Activated T-cell treated with anti-CD3 and anti-CD28 coated beads, Interleukin-2, amount 50 U/mL, for 24 hours (primary cell): ENCODE data around the gene TMEM174.

Experiments
- DNase-seq: peaks from one replicate; pipeline ENCODE4 v3.0.0-alpha.2; 2020
- H3K27ac Mint-ChIP-seq: 2 replicates; pipeline ENCODE4 v1.8.0; 2020; ENCODE audit warnings: mild to moderate bottlenecking, mixed read lengths
- H3K27me3 Mint-ChIP-seq: 2 replicates; pipeline ENCODE4 v1.8.0; 2020; ENCODE audit warnings: mixed read lengths
- H3K36me3 Mint-ChIP-seq: 2 replicates; pipeline ENCODE4 v1.8.0; 2020; ENCODE audit warnings: low read depth, mixed read lengths
- H3K4me1 Mint-ChIP-seq: 2 replicates; pipeline ENCODE4 v1.8.0; 2020; ENCODE audit warnings: low read depth, mixed read lengths
- H3K4me3 Mint-ChIP-seq: 2 replicates; pipeline ENCODE4 v1.8.0; 2020; ENCODE audit warnings: mild to moderate bottlenecking, moderate library complexity, mixed read lengths
- H3K9me3 Mint-ChIP-seq: 2 replicates; pipeline ENCODE4 v1.8.0; 2020; ENCODE audit warnings: mixed read lengths

Gene TMEM174, protein sequence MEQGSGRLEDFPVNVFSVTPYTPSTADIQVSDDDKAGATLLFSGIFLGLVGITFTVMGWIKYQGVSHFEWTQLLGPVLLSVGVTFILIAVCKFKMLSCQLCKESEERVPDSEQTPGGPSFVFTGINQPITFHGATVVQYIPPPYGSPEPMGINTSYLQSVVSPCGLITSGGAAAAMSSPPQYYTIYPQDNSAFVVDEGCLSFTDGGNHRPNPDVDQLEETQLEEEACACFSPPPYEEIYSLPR

DNA sequence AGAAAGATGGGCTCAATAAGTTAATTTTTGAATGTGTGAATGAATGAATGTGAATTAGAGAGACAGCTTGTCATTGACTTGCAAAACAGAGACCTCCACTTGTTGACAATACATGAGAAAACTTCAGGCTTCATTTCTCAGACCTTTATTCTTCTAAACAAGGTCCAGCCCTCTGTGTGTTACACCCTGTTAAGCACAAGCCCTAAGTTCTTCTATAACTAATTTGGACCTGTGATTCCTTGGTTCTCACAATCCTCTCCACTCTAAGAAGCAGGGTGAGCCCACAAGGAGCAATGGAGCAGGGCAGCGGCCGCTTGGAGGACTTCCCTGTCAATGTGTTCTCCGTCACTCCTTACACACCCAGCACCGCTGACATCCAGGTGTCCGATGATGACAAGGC lies at the start of gene TMEM174:
TMEM174 (plus strand) TSS at position 243 of the 400 bp plus-strand sequence; CDS start at position 294, 51 bp downstream.
- Mint-ChIP-seq H3K27ac (no peak within 1 kb of the TSS), H3K36me3 (no peaks in the 10 kb centered on the region), H3K4me1 (no peaks in the 10 kb centered on the region)

DNA sequence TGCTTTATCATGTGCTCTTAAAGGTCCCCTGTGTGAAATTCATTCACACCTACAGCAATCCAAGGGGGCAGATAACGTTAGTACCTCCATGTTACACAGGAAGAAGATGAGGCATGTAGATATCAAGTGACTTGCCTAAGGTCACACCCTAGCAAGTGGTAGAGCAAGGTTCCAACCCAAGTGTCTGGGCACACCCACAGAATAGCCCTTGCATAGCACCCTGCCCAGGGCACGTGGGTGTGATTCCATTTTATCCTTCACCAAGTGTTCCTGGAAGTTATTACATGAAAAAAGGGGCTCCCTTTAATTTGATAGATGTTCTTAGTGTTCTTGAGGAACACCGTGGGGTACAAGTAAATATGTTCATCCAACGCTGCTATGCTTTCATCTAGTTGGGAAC lies 47.7 kb upstream of the TMEM174 start:
- H3K9me3 Mint-ChIP-seq, result no peaks in the 10 kb centered on the region
- peaks cover 86% of the 10 kb centered on the region for H3K27me3 Mint-ChIP-seq
- no peak overlapping the region for H3K4me3 Mint-ChIP-seq
- H3K4me1 Mint-ChIP-seq, result peaks cover 22% of the 10 kb centered on the region
- H3K36me3 Mint-ChIP-seq, result no peaks in the 10 kb centered on the region
- no peak overlapping the region for H3K27ac Mint-ChIP-seq
- DNase-seq, result no peak

More for the DNA sequence above, at the start of gene TMEM174:
- Mint-ChIP-seq H3K27me3 (peaks cover 98% of the 10 kb centered on the region), H3K9me3 (no peaks in the 10 kb centered on the region), H3K4me3 (no peak within 1 kb of the TSS)
- DNase-seq, result no peak

DNA sequence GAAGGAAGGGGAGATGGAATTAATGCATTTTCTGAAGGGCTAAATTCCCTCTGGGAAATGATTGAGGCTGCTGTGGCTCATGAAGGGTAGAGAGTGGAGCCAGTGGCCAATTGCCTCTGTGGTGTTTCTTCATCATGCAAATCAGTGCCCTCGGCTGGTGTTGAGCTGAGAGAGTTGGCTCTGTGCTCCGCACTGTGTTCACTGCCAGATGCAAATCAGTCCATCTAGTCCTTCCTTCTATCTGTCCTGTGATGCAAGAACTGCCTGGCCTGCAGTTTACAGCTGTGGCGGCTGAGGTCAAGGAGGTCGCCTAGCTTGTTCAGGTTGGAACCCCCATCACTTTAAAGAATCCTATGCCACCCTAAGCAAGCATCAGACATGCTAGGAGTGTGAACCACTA lies 46.6 kb upstream of the TMEM174 start:
- peaks cover 18% of the 10 kb centered on the region for H3K4me1 Mint-ChIP-seq
- H3K36me3 Mint-ChIP-seq, result no peaks in the 10 kb centered on the region
- no peaks in the 10 kb centered on the region for H3K9me3 Mint-ChIP-seq
- no peak overlapping the region for H3K27ac Mint-ChIP-seq
- H3K27me3 Mint-ChIP-seq, result peaks cover 88% of the 10 kb centered on the region
- H3K4me3 Mint-ChIP-seq, result no peak overlapping the region
- DNase-seq, result no peak

DNA sequence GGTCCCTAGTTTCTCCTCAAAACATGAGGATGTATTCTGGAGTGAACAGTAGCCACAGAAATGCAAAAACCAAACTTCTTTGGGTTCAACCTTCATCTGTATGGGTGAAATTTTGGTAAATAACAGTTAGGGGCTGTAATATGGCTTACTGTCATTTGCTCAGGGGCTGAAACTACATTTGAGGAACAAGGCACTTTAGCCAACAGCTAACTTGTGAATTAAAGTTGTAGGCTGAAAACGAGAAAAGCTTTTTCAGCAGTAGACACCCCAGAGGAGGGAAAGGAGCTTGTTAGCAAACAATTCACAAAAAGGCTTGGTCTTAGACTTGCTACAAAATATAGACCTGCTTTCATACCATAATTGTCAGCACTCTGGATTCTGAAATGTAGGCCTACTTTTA lies 46.0 kb upstream of the TMEM174 start:
- H3K27ac Mint-ChIP-seq, result no peak overlapping the region
- peaks cover 18% of the 10 kb centered on the region for H3K4me1 Mint-ChIP-seq
- DNase-seq, result no peak
- H3K9me3 Mint-ChIP-seq, result no peaks in the 10 kb centered on the region
- H3K36me3 Mint-ChIP-seq, result no peaks in the 10 kb centered on the region
- no peak overlapping the region for H3K4me3 Mint-ChIP-seq
- H3K27me3 Mint-ChIP-seq, result peaks cover 83% of the 10 kb centered on the region

DNA sequence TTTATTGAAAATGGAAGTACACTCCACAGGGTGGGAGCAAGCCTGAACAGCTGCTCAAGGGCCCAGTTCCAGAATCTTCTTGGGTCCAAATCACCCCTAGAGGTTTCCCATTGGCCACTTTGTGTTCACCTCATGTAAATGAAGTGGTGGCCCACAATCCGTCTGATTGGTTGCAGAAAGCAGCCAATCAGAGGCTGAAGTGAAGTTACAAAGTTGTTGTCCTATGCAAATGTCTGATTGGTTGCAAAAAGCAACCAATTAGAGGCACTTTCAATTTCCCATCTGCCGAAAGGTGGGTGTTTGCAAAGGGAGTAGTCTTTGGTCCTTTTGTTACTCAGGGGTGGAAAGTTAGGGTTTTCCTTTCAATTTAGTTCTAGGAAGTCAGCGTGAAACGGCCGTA lies 43.9 kb upstream of the TMEM174 start:
- Mint-ChIP-seq H3K27me3 (peaks cover 74% of the 10 kb centered on the region), H3K9me3 (no peaks in the 10 kb centered on the region), H3K4me3 (no peak overlapping the region), H3K27ac (no peak overlapping the region), H3K4me1 (peaks cover 1% of the 10 kb centered on the region), H3K36me3 (no peaks in the 10 kb centered on the region)
- no peak for DNase-seq

DNA sequence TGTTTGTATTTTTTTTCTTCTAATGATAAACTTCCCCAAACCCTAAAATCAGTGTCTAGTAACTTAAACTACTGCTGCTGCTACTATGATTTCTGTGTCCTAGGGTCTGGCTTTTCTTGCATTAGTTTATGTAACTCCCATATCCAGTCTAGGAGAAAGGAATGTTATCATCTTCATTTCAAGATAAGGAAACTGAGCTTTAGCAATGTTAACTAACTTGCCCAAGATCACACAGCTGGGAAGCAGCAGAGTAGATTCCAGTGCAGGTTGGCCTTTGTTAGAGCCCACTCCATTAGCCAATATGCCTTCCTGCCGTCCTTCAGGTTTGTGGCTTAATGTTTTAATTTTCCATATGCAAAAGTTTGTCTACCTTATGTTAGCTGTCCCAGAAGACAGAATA lies 42.2 kb upstream of the TMEM174 start:
- Mint-ChIP-seq H3K36me3 (no peaks in the 10 kb centered on the region), H3K9me3 (no peaks in the 10 kb centered on the region), H3K27ac (no peak overlapping the region), H3K4me3 (no peak overlapping the region), H3K27me3 (peaks cover 75% of the 10 kb centered on the region), H3K4me1 (no peaks in the 10 kb centered on the region)
- DNase-seq, result no peak

DNA sequence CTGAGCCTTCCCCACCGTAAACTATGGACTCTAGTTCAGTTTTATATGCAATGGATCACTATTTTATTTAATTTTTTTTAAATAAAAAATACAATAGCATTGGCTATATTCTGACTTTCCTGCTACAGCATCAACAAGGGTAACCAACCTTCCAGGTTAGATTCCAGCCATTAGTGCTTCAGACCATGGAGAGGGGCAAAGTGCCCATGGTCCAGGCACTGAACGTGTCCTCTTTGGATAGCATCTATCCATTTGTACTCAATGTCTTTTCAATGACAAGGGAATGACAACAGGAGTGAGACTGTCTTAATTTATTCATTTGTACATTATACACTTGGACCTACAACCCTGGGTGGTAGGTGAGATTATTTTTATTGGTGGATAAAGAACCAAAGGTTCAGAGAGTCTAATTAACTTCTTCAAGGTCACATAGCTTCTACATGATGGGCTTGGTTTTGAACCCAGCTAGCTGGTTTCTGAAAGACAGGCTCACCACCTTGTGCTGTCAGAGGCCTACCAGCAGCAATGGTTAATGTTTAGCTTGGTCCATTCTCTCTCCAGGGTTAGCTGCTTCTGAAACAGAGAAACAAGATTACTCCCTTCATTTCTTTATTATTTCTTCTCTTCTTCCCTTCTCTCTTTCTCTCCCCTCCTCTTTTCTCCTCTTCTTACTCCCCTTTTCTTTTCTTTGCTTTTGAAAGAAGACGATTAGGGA lies 41.1 kb upstream of the TMEM174 start:
- Mint-ChIP-seq H3K4me1 (no peaks in the 10 kb centered on the region), H3K4me3 (no peak overlapping the region), H3K9me3 (no peaks in the 10 kb centered on the region), H3K36me3 (no peaks in the 10 kb centered on the region), H3K27ac (no peak overlapping the region), H3K27me3 (peaks cover 75% of the 10 kb centered on the region)
- DNase-seq, result no peak

DNA sequence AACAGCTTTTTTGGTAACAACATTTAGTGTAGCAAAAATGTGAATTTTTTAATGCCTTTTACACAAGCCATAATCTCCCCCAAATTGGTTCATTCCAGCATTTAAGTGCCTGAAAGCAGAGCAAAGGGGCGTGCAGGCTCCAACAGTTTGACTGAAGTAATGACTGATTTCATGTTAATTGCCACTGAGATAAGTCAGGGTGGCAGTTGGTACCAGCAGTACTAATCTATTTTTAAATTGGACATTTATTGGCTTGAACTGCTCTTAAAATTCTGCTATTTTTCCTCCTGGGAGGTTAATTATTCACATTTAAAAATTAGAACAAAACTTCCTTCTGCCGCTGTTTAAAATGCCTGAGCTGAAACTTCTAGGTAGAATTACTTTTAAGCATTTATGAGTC lies 40.2 kb upstream of the TMEM174 start:
- Mint-ChIP-seq H3K27me3 (peaks cover 83% of the 10 kb centered on the region), H3K4me1 (no peaks in the 10 kb centered on the region), H3K9me3 (no peaks in the 10 kb centered on the region), H3K36me3 (no peaks in the 10 kb centered on the region), H3K27ac (no peak overlapping the region), H3K4me3 (no peak overlapping the region)
- no peak for DNase-seq

DNA sequence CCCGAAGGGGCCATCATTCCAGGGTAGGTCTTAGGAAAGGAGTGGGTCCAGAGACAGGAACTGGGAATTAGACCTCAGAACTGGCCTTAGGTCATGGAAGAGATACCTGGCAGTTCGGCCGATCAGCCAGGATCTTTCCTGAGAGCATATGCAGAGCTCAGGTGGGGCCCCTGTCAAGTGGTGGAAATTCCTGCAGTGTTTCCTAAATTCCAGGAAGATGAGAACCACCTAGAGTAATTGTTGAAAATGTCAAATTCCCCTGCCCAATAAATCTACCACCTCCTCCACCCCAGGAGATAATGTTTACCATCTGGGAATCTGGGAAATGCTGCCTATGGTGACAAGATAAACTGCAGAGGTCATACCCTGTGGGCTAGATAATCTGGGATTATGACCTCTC lies 38.0 kb upstream of the TMEM174 start:
- no peaks in the 10 kb centered on the region for H3K36me3 Mint-ChIP-seq
- no peak overlapping the region for H3K27ac Mint-ChIP-seq
- no peak for DNase-seq
- H3K27me3 Mint-ChIP-seq, result peaks cover 76% of the 10 kb centered on the region
- H3K9me3 Mint-ChIP-seq, result no peaks in the 10 kb centered on the region
- H3K4me3 Mint-ChIP-seq, result no peak overlapping the region
- H3K4me1 Mint-ChIP-seq, result no peaks in the 10 kb centered on the region

DNA sequence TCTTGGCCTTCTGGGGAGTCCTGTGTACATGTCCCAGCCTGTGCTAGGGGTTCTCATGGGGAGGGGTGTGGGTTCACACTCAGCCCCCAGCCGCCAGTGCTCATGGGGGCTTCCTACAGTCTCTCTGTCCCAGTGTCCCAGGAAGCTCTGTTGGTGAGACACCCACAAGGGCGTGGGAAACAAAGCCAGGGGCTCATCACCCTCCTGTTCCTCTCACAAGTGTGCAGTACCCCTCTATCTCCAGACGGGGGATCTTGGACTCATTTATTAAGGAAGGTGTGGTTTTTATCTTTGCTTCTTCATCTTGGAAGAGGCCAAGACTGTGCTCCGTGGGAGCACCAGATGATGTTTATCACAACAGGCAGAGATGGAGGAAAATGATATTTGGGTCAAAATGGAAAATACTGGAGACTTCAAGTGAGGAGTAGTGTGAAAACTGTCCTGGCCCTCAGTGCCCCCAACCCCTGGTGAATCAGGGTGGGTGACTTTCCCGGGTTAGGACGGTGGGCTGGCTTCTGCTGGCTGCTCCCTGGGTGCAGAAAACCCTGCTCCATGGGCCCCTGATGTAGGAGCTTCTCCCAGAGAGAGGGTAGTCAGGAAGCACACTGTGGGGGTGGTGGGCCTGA lies 37.5 kb upstream of the TMEM174 start:
- no peak for DNase-seq
- peaks cover 74% of the 10 kb centered on the region for H3K27me3 Mint-ChIP-seq
- no peaks in the 10 kb centered on the region for H3K4me1 Mint-ChIP-seq
- no peaks in the 10 kb centered on the region for H3K9me3 Mint-ChIP-seq
- no peak overlapping the region for H3K4me3 Mint-ChIP-seq
- no peak overlapping the region for H3K27ac Mint-ChIP-seq
- H3K36me3 Mint-ChIP-seq, result no peaks in the 10 kb centered on the region

DNA sequence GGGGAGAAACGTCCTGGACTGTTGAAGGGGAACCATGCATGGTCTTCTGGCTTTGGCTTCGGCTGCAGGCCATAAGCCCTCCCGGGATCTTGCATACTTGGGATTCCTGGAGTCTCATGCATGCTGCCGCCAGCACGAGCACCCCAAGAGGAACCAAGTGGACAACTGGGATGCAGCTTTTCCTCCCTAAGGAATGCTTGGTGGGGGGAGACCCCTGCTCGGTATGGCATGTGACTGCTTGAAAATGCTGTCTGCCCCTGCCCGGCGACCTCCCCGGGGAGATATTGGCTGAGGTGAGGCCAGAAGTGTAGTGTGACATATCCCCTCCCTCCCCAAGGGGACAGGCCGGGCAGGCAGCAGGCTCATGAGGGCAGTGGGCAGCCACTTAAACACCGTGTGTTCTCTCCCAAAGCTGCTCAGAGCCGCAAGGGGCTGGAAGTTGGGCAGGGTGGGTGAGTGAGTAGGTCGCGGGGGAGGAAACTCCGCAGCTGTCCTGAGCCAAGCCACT lies 36.9 kb upstream of the TMEM174 start:
- no peaks in the 10 kb centered on the region for H3K9me3 Mint-ChIP-seq
- peaks cover 74% of the 10 kb centered on the region for H3K27me3 Mint-ChIP-seq
- no peaks in the 10 kb centered on the region for H3K4me1 Mint-ChIP-seq
- no peaks in the 10 kb centered on the region for H3K36me3 Mint-ChIP-seq
- H3K27ac Mint-ChIP-seq, result no peak overlapping the region
- H3K4me3 Mint-ChIP-seq, result no peak overlapping the region
- DNase-seq, result no peak

DNA sequence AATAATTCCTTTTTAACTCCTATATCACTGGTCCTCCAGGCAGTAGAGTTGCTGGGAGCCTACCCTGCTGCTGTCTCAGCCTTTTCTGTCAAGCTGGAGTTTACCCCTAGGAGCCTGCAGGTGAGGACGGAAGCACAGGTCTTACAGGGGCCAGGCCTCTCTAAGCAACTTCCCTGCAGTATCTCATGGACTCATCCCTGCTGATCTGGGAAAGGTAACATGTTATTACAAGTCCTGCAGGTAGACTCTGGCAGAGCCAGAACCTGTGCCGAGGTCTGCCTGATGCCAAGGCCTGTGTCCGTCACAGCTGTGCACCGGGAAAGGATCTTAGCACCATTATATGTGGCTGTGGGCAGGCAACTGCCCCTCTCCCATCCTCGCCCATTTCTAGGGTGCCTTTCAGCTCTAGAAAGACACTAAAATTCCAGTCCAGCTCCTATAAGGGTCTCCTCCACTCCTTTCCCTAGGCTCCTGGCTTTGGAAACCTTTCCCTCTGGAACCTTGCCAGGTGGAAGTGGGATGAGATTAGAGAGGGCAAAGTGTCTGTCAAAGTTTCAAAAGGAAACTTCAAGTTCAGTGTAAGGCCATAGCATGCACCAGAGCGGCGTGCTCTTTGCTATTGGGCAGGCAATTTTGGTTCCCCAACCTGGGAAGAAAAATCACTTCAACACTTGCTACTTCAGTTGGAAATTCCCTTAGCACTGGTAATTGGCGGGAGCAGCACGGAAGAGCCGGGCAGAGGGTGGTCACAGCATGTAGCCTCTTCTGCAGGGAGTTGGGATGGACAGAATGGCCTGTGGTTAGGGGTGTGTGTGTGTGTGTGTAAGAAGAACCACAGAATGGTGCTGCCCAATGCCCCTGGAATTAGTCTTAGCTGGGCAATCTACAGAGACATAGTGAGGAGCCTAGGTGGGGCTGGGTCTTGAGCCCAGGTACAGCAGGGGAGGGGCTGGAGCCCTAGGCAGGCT lies 35.1 kb upstream of the TMEM174 start:
- Mint-ChIP-seq H3K4me1 (no peaks in the 10 kb centered on the region), H3K4me3 (no peak overlapping the region), H3K36me3 (no peaks in the 10 kb centered on the region), H3K27ac (no peak overlapping the region), H3K9me3 (no peaks in the 10 kb centered on the region), H3K27me3 (peaks cover 82% of the 10 kb centered on the region)
- no peak for DNase-seq

DNA sequence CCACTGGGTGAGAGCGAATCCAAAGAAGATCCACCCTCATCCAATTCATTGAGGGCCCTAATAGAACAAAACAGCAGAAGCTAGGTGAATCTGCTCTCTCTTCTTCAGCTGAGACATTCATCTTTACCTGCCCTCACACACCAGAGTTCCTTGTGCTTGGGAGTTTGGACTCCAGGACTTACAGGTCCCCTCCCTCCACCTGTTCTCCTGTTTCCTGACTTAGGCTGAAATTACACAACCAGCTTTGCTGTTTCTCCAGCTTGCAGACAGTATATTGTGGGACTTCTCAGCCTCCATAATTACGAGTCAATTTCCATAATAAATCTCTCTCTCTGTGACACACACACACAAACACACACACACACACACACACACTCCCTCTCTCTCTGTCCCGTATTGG lies 33.5 kb upstream of the TMEM174 start:
- H3K4me1 Mint-ChIP-seq, result no peaks in the 10 kb centered on the region
- H3K9me3 Mint-ChIP-seq, result no peaks in the 10 kb centered on the region
- peaks cover 81% of the 10 kb centered on the region for H3K27me3 Mint-ChIP-seq
- H3K27ac Mint-ChIP-seq, result no peak overlapping the region
- no peaks in the 10 kb centered on the region for H3K36me3 Mint-ChIP-seq
- H3K4me3 Mint-ChIP-seq, result no peak overlapping the region
- DNase-seq, result no peak

DNA sequence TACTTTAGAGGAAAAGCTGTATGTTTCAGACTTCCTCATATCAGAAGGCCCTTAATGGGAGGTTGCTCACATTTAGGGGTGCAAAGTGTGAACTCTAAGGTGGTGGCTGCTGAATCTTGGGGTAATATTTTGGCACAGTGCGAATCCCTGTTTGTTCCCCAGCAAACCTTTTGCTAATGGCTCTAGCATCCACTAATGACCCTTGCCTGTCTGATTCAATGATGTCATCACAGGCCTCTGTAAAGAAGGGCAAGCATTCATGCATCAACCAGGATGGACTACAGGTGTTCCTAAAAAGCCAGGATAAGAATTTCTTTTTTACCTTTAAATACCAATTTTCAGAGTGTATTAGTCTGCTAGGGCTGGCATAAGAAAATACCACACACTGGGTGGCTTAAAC lies 32.2 kb upstream of the TMEM174 start:
- Mint-ChIP-seq H3K27ac (no peak overlapping the region), H3K36me3 (no peaks in the 10 kb centered on the region), H3K4me1 (no peaks in the 10 kb centered on the region), H3K27me3 (peaks cover 81% of the 10 kb centered on the region), H3K9me3 (no peaks in the 10 kb centered on the region), H3K4me3 (no peak overlapping the region)
- no peak for DNase-seq
